Epithelial cell of proximal tubule (primary cell): ENCODE data around the gene PNPLA4. TPM values are rescaled to one million over a fixed set of nuclear protein-coding genes. Genes with fewer than 3 reads are reported as not detected.

Experiments
- DNase-seq: peaks from one replicate; pipeline ENCODE4 v3.0.0-alpha.2; 2011; ENCODE audit warnings: low read depth
- H3K4me3 ChIP-seq: 2 replicates; pipeline ENCODE4 v1.5.1; 2011; ENCODE audit warnings: low read depth, mild to moderate bottlenecking, low read length
- CTCF ChIP-seq: conservative IDR thresholded peaks from 2 replicates; pipeline ENCODE4 v1.5.1; 2012; ENCODE audit warnings: low read depth, mild to moderate bottlenecking, low read length
- total RNA-seq: library from RNA; depleted of rRNA; stranded (reverse); fragments of >200 nt; gene quantifications from 2 replicates; pipeline ENCODE4 v1.2.3, GENCODE V29; 2015

The PNPLA4 gene
- total RNA-seq, result 9.2 and 26.0 TPM in 2 replicates

GRCh38 chrX:7927259-7928167 lies at the start of gene PNPLA4:
Gene PNPLA4 (minus strand): TSS chrX:7927413. CDS start chrX:7926119, 1,294 bp downstream.
- DNase-seq, result peak; percentile 35
- peak within 1 kb of the TSS; percentile 54 for H3K4me3 ChIP-seq
- TF ChIP-seq CTCF, result peak; percentile 12

GRCh38 chrX:7972586-7972985 lies 45.4 kb upstream of the PNPLA4 start:
- DNase-seq, result no peak
- no peak overlapping the region for H3K4me3 ChIP-seq
- TF ChIP-seq CTCF, result no peak

- TF ChIP-seq CTCF, result no peak
- DNase-seq, result no peak
- no peak overlapping the region for H3K4me3 ChIP-seq
Observed at GRCh38 chrX:7970428-7970827, 43.2 kb upstream of the PNPLA4 start.

- DNase-seq, result no peak
- H3K4me3 ChIP-seq, result no peak overlapping the region
- TF ChIP-seq CTCF, result no peak
Observed at GRCh38 chrX:7965436-7965835, 38.2 kb upstream of the PNPLA4 start.

- TF ChIP-seq CTCF, result no peak
- no peak overlapping the region for H3K4me3 ChIP-seq
- no peak for DNase-seq
Observed at GRCh38 chrX:7960246-7960645, 33.0 kb upstream of the PNPLA4 start.

GRCh38 chrX:7953446-7953845 lies 26.2 kb upstream of the PNPLA4 start:
- DNase-seq, result no peak
- TF ChIP-seq CTCF, result no peak
- no peak overlapping the region for H3K4me3 ChIP-seq

GRCh38 chrX:7950865-7951264 lies 23.7 kb upstream of the PNPLA4 start:
- DNase-seq, result no peak
- H3K4me3 ChIP-seq, result no peak overlapping the region
- no peak for TF ChIP-seq CTCF
